H1 (cell line): ENCODE results near the gene AMPD1. TPM values are rescaled to one million over a fixed set of nuclear protein-coding genes. Genes with fewer than 3 reads are reported as not detected.

Experiments used
- CTCF ChIA-PET: fragments of 300-600 bp; sonication (Branson Sonifier 250); formaldehyde crosslinking; loops from one replicate; lab custom pipeline; 2021; ENCODE audit not compliant: partially characterized antibody; lab: Charles Lee
- POLR2A ChIA-PET: fragments of 300-600 bp; sonication (Branson Sonifier 250); formaldehyde crosslinking; loops from one replicate; lab custom pipeline; 2021; ENCODE audit warnings: inconsistent platforms; ENCODE audit not compliant: partially characterized antibody; lab: Charles Lee
- DNase-seq, 2 experiments: peaks; one replicate each; pipeline versions ENCODE4 v3.0.0 to v3.0.0-alpha.2; 2010 to 2022; ENCODE audit warnings: low spot score in 2 of 2, low read depth in 1 of 2, mixed read lengths in 1 of 2
- FAIRE-seq: peaks from 2 replicates; lab custom pipeline; 2011; peaks lifted over from hg19 to GRCh38; lab: Jason Lieb, UNC
- H2AFZ ChIP-seq: 2 replicates; pipeline ENCODE4 v1.8.1; 2012; ENCODE audit warnings: low read length, inconsistent platforms
- H2AK5ac ChIP-seq: 2 replicates; pipeline ENCODE4 v1.6.1; 2013; ENCODE audit warnings: low read depth, low read length
- H2BK120ac ChIP-seq: replicated peaks from 2 replicates; pipeline ENCODE3; 2013; ENCODE audit warnings: low read depth, low read length, inconsistent platforms
- H2BK12ac ChIP-seq: 2 replicates; pipeline ENCODE4 v1.6.1; 2013; ENCODE audit warnings: low read depth, low read length
- H2BK15ac ChIP-seq: 2 replicates; pipeline ENCODE4 v1.6.1; 2013; ENCODE audit warnings: low read length
- H2BK20ac ChIP-seq: 2 replicates; pipeline ENCODE4 v1.6.1; 2013; ENCODE audit warnings: low read length
- H2BK5ac ChIP-seq: 2 replicates; pipeline ENCODE4 v1.6.1; 2013; ENCODE audit warnings: low read depth, low read length
- H3K14ac ChIP-seq: 2 replicates; pipeline ENCODE4 v1.6.1; 2013; ENCODE audit warnings: inconsistent platforms; ENCODE audit not compliant: insufficient read length
- H3K18ac ChIP-seq: 2 replicates; pipeline ENCODE4 v1.6.1; 2013; ENCODE audit warnings: low read length; ENCODE audit errors: extremely low read depth
- H3K23ac ChIP-seq: 2 replicates; pipeline ENCODE4 v1.6.1; 2013; ENCODE audit warnings: inconsistent platforms; ENCODE audit not compliant: insufficient read length
- H3K23me2 ChIP-seq: 2 replicates; pipeline ENCODE4 v1.6.1; 2013; ENCODE audit warnings: low read depth, low read length
- H3K27ac ChIP-seq: 2 replicates; pipeline ENCODE4 v1.6.1; 2011; ENCODE audit warnings: low read depth, low read length, inconsistent platforms
- H3K27me3 ChIP-seq, 4 experiments: replicated peaks in 1 of 4; 1 replicate in 1 of 4; 2 replicates in 3 of 4; pipeline versions ENCODE4 v1.6.1 to v1.8.1; 2011 to 2013; ENCODE audit warnings: low read length in 3 of 4, mild to moderate bottlenecking in 3 of 4, inconsistent platforms in 2 of 4, mixed read lengths in 2 of 4, moderate library complexity in 1 of 4; ENCODE audit not compliant: control insufficient read depth in 3 of 4, insufficient read depth in 3 of 4; ENCODE audit errors: extremely low read depth in 1 of 4
- H3K36me3 ChIP-seq, 4 experiments: 2 replicates each; pipeline versions ENCODE4 v1.6.1 to v1.8.1; 2011 to 2013; ENCODE audit warnings: mild to moderate bottlenecking in 4 of 4, low read length in 3 of 4, moderate library complexity in 2 of 4, control low read depth in 1 of 4, inconsistent platforms in 1 of 4; ENCODE audit not compliant: insufficient read depth in 4 of 4, control insufficient read depth in 2 of 4
- H3K4ac ChIP-seq: replicated peaks from 2 replicates; pipeline ENCODE3; 2013; ENCODE audit warnings: low read length, low read depth, mixed read lengths, inconsistent platforms; ENCODE audit not compliant: insufficient read length
- H3K4me1 ChIP-seq, 4 experiments: replicated peaks in 1 of 4; 1 replicate in 1 of 4; 2 replicates in 3 of 4; pipeline versions ENCODE4 v1.6.1 to v1.8.1; 2011 to 2013; ENCODE audit warnings: low read length in 3 of 4, inconsistent platforms in 2 of 4, mixed read lengths in 1 of 4; ENCODE audit not compliant: insufficient read depth in 4 of 4, control insufficient read depth in 3 of 4
- H3K4me2 ChIP-seq, 2 experiments: 2 replicates each; pipeline versions ENCODE4 v1.6.1 to v1.8.1; 2011 to 2013; ENCODE audit warnings: low read depth in 2 of 2, low read length in 2 of 2, control low read depth in 1 of 2, inconsistent platforms in 1 of 2, mild to moderate bottlenecking in 1 of 2; ENCODE audit not compliant: insufficient read depth in 1 of 2
- H3K4me3 ChIP-seq, 4 experiments: fragments of 200-600, 300-600 bp in 1 of 4; sonication (generic), shearing (Covaris generic), sonication (Bioruptor Twin) in 1 of 4; 2 replicates each; pipeline versions ENCODE4 v1.5.1 to v1.8.1; 2011 to 2016; ENCODE audit warnings: low read length in 4 of 4, low read depth in 3 of 4, control low read depth in 2 of 4, inconsistent platforms in 2 of 4, mild to moderate bottlenecking in 2 of 4, mixed read lengths in 1 of 4, moderate library complexity in 1 of 4; ENCODE audit not compliant: insufficient read depth in 2 of 4; ENCODE audit errors: extremely low read depth in 1 of 4
- H3K56ac ChIP-seq: replicated peaks from 2 replicates; pipeline ENCODE3; 2013; ENCODE audit warnings: low read depth, mild to moderate bottlenecking, mixed read lengths, low read length, inconsistent platforms; ENCODE audit not compliant: insufficient read length
- H3K79me1 ChIP-seq: 2 replicates; pipeline ENCODE4 v1.6.1; 2013; ENCODE audit warnings: low read depth, low read length, control low read depth
- H3K79me2 ChIP-seq, 2 experiments: 2 replicates each; pipeline versions ENCODE4 v1.6.1 to v1.8.1; 2012 to 2013; ENCODE audit warnings: low read length in 2 of 2, mild to moderate bottlenecking in 2 of 2, inconsistent platforms in 1 of 2; ENCODE audit not compliant: insufficient read depth in 2 of 2, control insufficient read depth in 1 of 2
- H3K9ac ChIP-seq, 4 experiments: replicated peaks in 1 of 4; 1 replicate in 1 of 4; 2 replicates in 3 of 4; pipeline versions ENCODE4 v1.6.1 to v1.8.1; 2011 to 2013; ENCODE audit warnings: low read depth in 3 of 4, low read length in 3 of 4, control low read depth in 2 of 4, mild to moderate bottlenecking in 2 of 4, moderate library complexity in 2 of 4, inconsistent platforms in 1 of 4; ENCODE audit errors: extremely low read depth in 1 of 4
- H3K9me3 ChIP-seq, 2 experiments: 2 replicates each; pipeline versions ENCODE4 v1.6.1 to v1.8.1; 2012 to 2013; ENCODE audit warnings: mild to moderate bottlenecking in 2 of 2, moderate library complexity in 2 of 2, control low read depth in 1 of 2, inconsistent platforms in 1 of 2, low read depth in 1 of 2, low read length in 1 of 2, mixed read lengths in 1 of 2; ENCODE audit not compliant: insufficient read depth in 2 of 2
- H4K20me1 ChIP-seq, 2 experiments: replicated peaks in 1 of 2; 2 replicates each; pipeline versions ENCODE3 to v1.8.1; 2011 to 2013; ENCODE audit warnings: inconsistent platforms in 2 of 2, low read length in 2 of 2, mild to moderate bottlenecking in 1 of 2; ENCODE audit not compliant: insufficient read depth in 2 of 2, control insufficient read depth in 1 of 2
- H4K5ac ChIP-seq: 2 replicates; pipeline ENCODE4 v1.6.1; 2013; ENCODE audit warnings: low read length, low read depth, mixed read lengths, inconsistent platforms; ENCODE audit not compliant: insufficient read length
- H4K8ac ChIP-seq: 2 replicates; pipeline ENCODE4 v1.8.0; 2013; ENCODE audit warnings: mild to moderate bottlenecking, moderate library complexity, low read length, inconsistent platforms; ENCODE audit not compliant: insufficient read depth; ENCODE audit errors: extremely low read depth
- H4K91ac ChIP-seq: replicated peaks from 2 replicates; pipeline ENCODE3; 2013; ENCODE audit warnings: low read length, mixed read lengths, inconsistent platforms; ENCODE audit not compliant: insufficient read length
- CBX5 ChIP-seq: fragments of 300-800, 300-1000 bp; sonication (generic); IDR thresholded peaks from 2 replicates; pipeline ENCODE4 v1.7.1; 2016; ENCODE audit warnings: antibody characterized with exemption, low read length, low read depth
- KDM1A ChIP-seq: fragments of 200-600, 300-600 bp; sonication (generic); IDR thresholded peaks from 2 replicates; pipeline ENCODE4 v1.7.1; 2016; ENCODE audit warnings: mild to moderate bottlenecking, low read length, borderline replicate concordance
- PHF8 ChIP-seq: fragments of 200-600 bp; sonication (generic); conservative IDR thresholded peaks from 2 replicates; pipeline ENCODE4 v1.7.1; 2012; ENCODE audit warnings: low read depth, mild to moderate bottlenecking, inconsistent platforms, low read length, moderate library complexity
- RBBP5 ChIP-seq: IDR thresholded peaks from 2 replicates; pipeline ENCODE4 v1.7.1; 2012; ENCODE audit warnings: low read depth, mild to moderate bottlenecking, inconsistent platforms, low read length, moderate library complexity, borderline replicate concordance
- SP2 ChIP-seq: IDR thresholded peaks from 2 replicates; pipeline ENCODE4 v1.6.1; 2012; ENCODE audit warnings: mild to moderate bottlenecking, low read length, inconsistent platforms
- SP4 ChIP-seq: IDR thresholded peaks from 2 replicates; pipeline ENCODE4 v1.6.1; 2012; ENCODE audit warnings: low read length, inconsistent platforms
- WGBS, 2 experiments: shearing (Covaris generic) in 1 of 2; methylation state at CpG; one replicate each; pipeline versions ENCODE4 v1.1.6 to v1.1.7; 2013 to 2015; ENCODE audit warnings: low lambda C conversion rate in 2 of 2, mixed read lengths in 2 of 2, inconsistent platforms in 1 of 2, low coverage in 1 of 2, missing lambda C conversion rate in 1 of 2; ENCODE audit not compliant: insufficient replicate concordance in 2 of 2, insufficient coverage in 1 of 2, insufficient read length in 1 of 2; ENCODE audit errors: extremely low coverage in 1 of 2, missing lambda C conversion rate in 1 of 2; 5-methylcytosine and 5-hydroxymethylcytosine counted together
- polyA plus RNA-seq, 7 experiments: library from polyadenylated mRNA; depleted of rRNA in 3 of 7; stranded (reverse) in 5 of 7; unstranded in 2 of 7; fragments of >200 nt in 5 of 7; fragments of 200-250 nt in 2 of 7; gene quantifications; 1 replicate in 5 of 7; 2 replicates in 1 of 7; 4 replicates in 1 of 7; pipeline versions ENCODE4 v1.2.1 to v1.2.3, GENCODE V29; 2011 to 2013; ENCODE audit warnings: missing spikeins in 2 of 7, mixed read lengths in 2 of 7
- total RNA-seq: library from RNA; stranded (reverse); fragmentation: NEBNext Ultra II Directional; extraction: Animal tissue kit (Norgen Biotek cat#: 25700); gene quantifications from 2 replicates; pipeline ENCODE4 v1.2.1, GENCODE V29; 2021

AMPD1 gene
- total and polyA plus RNA-seq, 2 of the 8 experiments (the other 6 are each of a cell fraction or from before 2014, with no cell fraction given): not detected

- no peak overlapping the region for H2BK120ac ChIP-seq
- no peak overlapping the region for H3K4me3 ChIP-seq
- no peak for FAIRE-seq
- H3K23me2 ChIP-seq: no peaks in the 10 kb centered on the region
- no peaks in the 10 kb centered on the region for H3K4me1 ChIP-seq
- H2BK12ac ChIP-seq: no peak overlapping the region
- H3K4me2 ChIP-seq: no peak overlapping the region
- no peak overlapping the region for H2BK20ac ChIP-seq
- H3K18ac ChIP-seq: no peak overlapping the region
- H3K23ac ChIP-seq: no peak overlapping the region
- no peak overlapping the region for H2AK5ac ChIP-seq
- H3K9me3 ChIP-seq: no peaks in the 10 kb centered on the region
- no peak overlapping the region for H2AFZ ChIP-seq
- H4K20me1 ChIP-seq: no peaks in the 10 kb centered on the region
- H4K91ac ChIP-seq: no peak overlapping the region
- H3K36me3 ChIP-seq: no peaks in the 10 kb centered on the region
- no peaks in the 10 kb centered on the region for H3K79me1 ChIP-seq
- H2BK15ac ChIP-seq: no peak overlapping the region
- H4K5ac ChIP-seq: no peak overlapping the region
- no peak overlapping the region for H3K9ac ChIP-seq
- H3K27ac ChIP-seq: no peak overlapping the region
- H3K4ac ChIP-seq: no peak overlapping the region
- no peaks in the 10 kb centered on the region for H3K27me3 ChIP-seq
- H3K14ac ChIP-seq: no peak overlapping the region
- H3K79me2 ChIP-seq: no peaks in the 10 kb centered on the region
- no peak overlapping the region for H4K8ac ChIP-seq
- DNase-seq: no peak
- ChIA-PET CTCF (interaction anchor here (1.2 kb wide), 1 partner anchor 345 kb away, joined by 6 read pairs; no protein-coding TSS in a partner anchor), POLR2A (no interaction called here)
- 64% methylated on average over 2 of the region's 2 CpGs; no CpG with 5 or more reads in 1 of the 2 experiments for WGBS, 2 experiments
- no peak overlapping the region for H2BK5ac ChIP-seq
- no peak overlapping the region for H3K56ac ChIP-seq
- no peak for TF ChIP-seq SP2
- TF ChIP-seq PHF8: no peak
- TF ChIP-seq CBX5: no peak
- no peak for TF ChIP-seq RBBP5
- no peak for TF ChIP-seq SP4
- no peak for TF ChIP-seq KDM1A
Observed at GRCh38 chr1:114627107-114627506, 68.2 kb downstream of the AMPD1 start.
